ENCODE results near the gene SST. TPM values are rescaled to one million over a fixed set of nuclear protein-coding genes. Genes with fewer than 3 reads are reported as not detected.
"Not testable (repeated sequence)": the region's sequence is repeated elsewhere in the genome, so short reads cannot be mapped to it uniquely, and the experiment has no call there.

Gene SST
- total RNA-seq, 2 experiments from 2014 or later = not detected

GRCh38 chr3:187648177-187648576 lies 22.0 kb downstream of the SST start:
- CTCF ChIA-PET = no interaction called here
- H3K27me3 Mint-ChIP-seq (ENCODE audit: low read depth) = peaks cover 33% of the 10 kb centered on the region
- H3K36me3 Mint-ChIP-seq (ENCODE audit: low read depth) = no peaks in the 10 kb centered on the region

GRCh38 chr3:187646906-187647660 lies 23.1 kb downstream of the SST start:
- CTCF ChIA-PET = interaction anchor here (1.0 to 1.2 kb wide), 2 partner anchors 31 to 32 kb away, joined by 3 to 5 read pairs; no protein-coding TSS in a partner anchor
- peaks cover 29% of the 10 kb centered on the region for H3K27me3 Mint-ChIP-seq (ENCODE audit: low read depth)
- no peaks in the 10 kb centered on the region for H3K36me3 Mint-ChIP-seq (ENCODE audit: low read depth)
- no peaks in the 10 kb centered on the region for H3K4me1 Mint-ChIP-seq (ENCODE audit: low read depth)
- H3K4me3 Mint-ChIP-seq = no peak overlapping the region
- POLR2A ChIA-PET = no interaction called here
- ATAC-seq = no peak
- DNase-seq = no peak
- no peak overlapping the region for H3K27ac Mint-ChIP-seq
- no peaks in the 10 kb centered on the region for H3K9me3 Mint-ChIP-seq (ENCODE audit: insufficient read depth)

More at GRCh38 chr3:187648177-187648576, 22.0 kb downstream of the SST start:
- DNase-seq (no peak), ATAC-seq (no peak)
- no peak overlapping the region for H3K27ac Mint-ChIP-seq
- POLR2A ChIA-PET = no interaction called here
- no peak overlapping the region for H3K4me3 Mint-ChIP-seq
- no peaks in the 10 kb centered on the region for H3K4me1 Mint-ChIP-seq (ENCODE audit: low read depth)
- H3K9me3 Mint-ChIP-seq (ENCODE audit: insufficient read depth) = no peaks in the 10 kb centered on the region

DNA sequence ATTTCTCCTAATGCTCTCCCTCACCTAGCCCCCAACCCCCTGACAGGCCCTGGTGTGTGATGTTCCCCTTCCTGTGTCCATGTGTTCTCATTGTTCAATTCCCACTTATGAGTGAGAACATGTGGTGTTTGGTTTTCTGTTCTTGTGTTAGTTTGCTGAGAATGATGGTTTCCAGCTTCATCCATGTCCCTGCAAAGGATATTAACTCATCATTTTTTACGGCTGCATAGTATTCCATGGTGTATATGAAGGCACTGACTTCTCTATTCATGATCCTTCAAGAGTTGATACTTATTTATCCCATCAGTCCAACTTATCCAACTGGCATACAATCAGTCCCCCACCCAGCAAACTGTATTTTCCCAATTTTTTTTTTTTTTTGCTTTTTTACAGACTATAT lies 24.8 kb downstream of the SST start:
- POLR2A ChIA-PET; H3K36me3 Mint-ChIP-seq (ENCODE audit: low read depth); H3K9me3 Mint-ChIP-seq (ENCODE audit: insufficient read depth); H3K27ac Mint-ChIP-seq; H3K4me1 Mint-ChIP-seq (ENCODE audit: low read depth); ATAC-seq; DNase-seq; H3K4me3 Mint-ChIP-seq: not testable (repeated sequence)
- peaks cover 23% of the 10 kb centered on the region for H3K27me3 Mint-ChIP-seq (ENCODE audit: low read depth)
- CTCF ChIA-PET = interaction anchor here (1.1 kb wide), 1 partner anchor 30 kb away, joined by 4 read pairs; no protein-coding TSS in a partner anchor

DNA sequence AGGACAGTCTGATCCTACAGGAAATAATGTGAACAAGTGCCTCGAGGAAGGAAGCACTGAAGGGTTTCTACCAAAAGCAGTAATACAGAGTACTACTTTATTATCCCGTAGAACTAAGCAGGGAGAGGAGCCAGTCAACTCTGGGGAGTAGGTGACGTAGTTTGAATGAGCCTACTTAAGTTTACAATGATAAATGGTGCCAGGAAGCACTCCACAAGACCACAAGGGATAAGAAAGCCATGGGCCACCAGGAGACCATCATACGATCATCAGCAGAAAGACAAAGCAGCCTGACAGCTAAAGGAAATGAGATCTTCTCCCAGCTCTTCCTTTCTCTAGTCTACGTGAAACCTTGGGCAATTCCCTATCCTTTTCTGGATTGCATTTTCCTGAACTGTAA lies 27.3 kb downstream of the SST start:
- no peak overlapping the region for H3K27ac Mint-ChIP-seq
- DNase-seq (no peak), ATAC-seq (no peak)
- H3K4me1 Mint-ChIP-seq (ENCODE audit: low read depth) = no peaks in the 10 kb centered on the region
- H3K9me3 Mint-ChIP-seq (ENCODE audit: insufficient read depth) = no peaks in the 10 kb centered on the region
- peaks cover 21% of the 10 kb centered on the region for H3K27me3 Mint-ChIP-seq (ENCODE audit: low read depth)
- no peak overlapping the region for H3K4me3 Mint-ChIP-seq
- POLR2A ChIA-PET = no interaction called here
- CTCF ChIA-PET = interaction anchor here (2.5 kb wide), 1 partner anchor 36 kb away, joined by 8 read pairs; no protein-coding TSS in a partner anchor
- H3K36me3 Mint-ChIP-seq (ENCODE audit: low read depth) = no peaks in the 10 kb centered on the region

DNA sequence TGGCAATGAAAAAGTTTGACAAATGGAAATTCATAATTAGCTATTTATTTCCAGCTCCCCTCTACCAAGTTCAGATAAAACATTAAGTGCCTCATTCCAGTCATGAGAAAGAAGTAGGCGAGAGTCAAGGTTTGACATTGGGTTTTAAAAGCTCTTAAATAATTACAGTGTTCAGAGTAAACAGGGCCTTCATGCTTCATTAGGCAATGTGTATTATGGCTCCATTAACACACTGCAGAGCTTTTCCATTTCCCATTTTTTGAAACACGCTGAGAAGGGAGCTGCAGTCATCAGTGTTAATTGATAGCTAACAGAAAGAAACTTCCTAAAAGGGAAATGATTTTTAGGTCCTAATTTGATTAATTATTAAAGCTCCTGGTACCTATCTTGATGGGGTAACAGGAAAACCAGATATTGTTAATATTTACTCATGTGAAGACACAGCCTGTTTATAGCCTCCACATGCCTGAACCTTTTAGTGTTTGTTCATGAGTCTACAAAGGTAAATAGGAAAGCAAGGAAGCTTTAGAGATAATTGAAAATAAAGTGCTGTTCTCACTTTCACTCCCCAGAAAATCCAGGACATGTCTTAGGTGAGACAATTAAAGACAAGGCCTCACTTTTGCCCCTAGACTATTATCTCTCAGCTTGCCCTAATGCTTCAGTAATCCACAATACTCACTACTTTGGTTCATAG lies 28.7 kb downstream of the SST start:
- Mint-ChIP-seq H3K27ac (no peak overlapping the region), H3K27me3 (ENCODE audit: low read depth) (peaks cover 20% of the 10 kb centered on the region), H3K36me3 (ENCODE audit: low read depth) (no peaks in the 10 kb centered on the region), H3K4me3 (no peak overlapping the region), H3K4me1 (ENCODE audit: low read depth) (no peaks in the 10 kb centered on the region), H3K9me3 (ENCODE audit: insufficient read depth) (no peaks in the 10 kb centered on the region)
- ATAC-seq (no peak), DNase-seq (no peak)
- CTCF ChIA-PET = interaction anchor here (0.9 to 1.6 kb wide), 4 partner anchors 25 to 321 kb away, joined by 3 to 4 read pairs (median 3); no protein-coding TSS in a partner anchor
- POLR2A ChIA-PET = no interaction called here

DNA sequence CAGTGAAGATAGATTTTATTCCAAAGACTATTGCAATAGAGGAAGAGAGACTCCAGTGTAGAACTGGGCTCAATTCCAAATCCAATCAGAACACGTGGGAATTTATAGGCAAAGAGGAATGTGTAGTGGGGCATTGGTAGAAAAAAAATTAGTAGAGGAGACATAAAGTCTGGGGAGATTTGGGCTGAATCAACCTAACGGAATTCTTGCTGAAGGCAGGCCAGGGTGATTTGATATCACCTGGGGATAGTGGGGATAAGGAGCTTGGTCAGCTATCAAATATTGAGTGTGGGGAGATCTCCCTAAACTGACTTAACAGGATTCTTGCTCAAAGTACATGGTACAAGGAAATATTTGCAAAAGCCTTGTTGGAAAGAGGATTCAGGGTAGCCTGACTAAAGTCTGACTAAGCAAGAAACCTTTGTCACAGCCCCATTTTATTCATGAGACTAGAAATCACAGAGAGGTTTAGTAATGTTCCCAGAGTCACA lies 29.6 kb downstream of the SST start:
- no peak for ATAC-seq
- ChIA-PET CTCF (interaction anchor here (1.4 to 1.6 kb wide), 2 partner anchors 24 to 27 kb away, joined by 3 to 4 read pairs; no protein-coding TSS in a partner anchor), POLR2A (no interaction called here)
- Mint-ChIP-seq H3K9me3 (ENCODE audit: insufficient read depth) (no peaks in the 10 kb centered on the region), H3K36me3 (ENCODE audit: low read depth) (no peaks in the 10 kb centered on the region), H3K4me1 (ENCODE audit: low read depth) (no peaks in the 10 kb centered on the region), H3K4me3 (no peak overlapping the region), H3K27ac (no peak overlapping the region), H3K27me3 (ENCODE audit: low read depth) (peaks cover 21% of the 10 kb centered on the region)
- DNase-seq = no peak

GRCh38 chr3:187639927-187640568 lies 30.1 kb downstream of the SST start:
- CTCF ChIA-PET = interaction anchor here (1.6 kb wide), 1 partner anchor 27 kb away, joined by 3 read pairs; no protein-coding TSS in a partner anchor
- peaks cover 20% of the 10 kb centered on the region for H3K27me3 Mint-ChIP-seq (ENCODE audit: low read depth)
- POLR2A ChIA-PET = no interaction called here

GRCh38 chr3:187636528-187636927 lies 33.7 kb downstream of the SST start:
- CTCF ChIA-PET = no interaction called here
- no peaks in the 10 kb centered on the region for H3K4me1 Mint-ChIP-seq (ENCODE audit: low read depth)
- no peak for ATAC-seq
- H3K27me3 Mint-ChIP-seq (ENCODE audit: low read depth) = peaks cover 21% of the 10 kb centered on the region
- no peak overlapping the region for H3K4me3 Mint-ChIP-seq
- H3K27ac Mint-ChIP-seq = no peak overlapping the region
- POLR2A ChIA-PET = no interaction called here
- no peaks in the 10 kb centered on the region for H3K36me3 Mint-ChIP-seq (ENCODE audit: low read depth)
- DNase-seq = no peak
- no peaks in the 10 kb centered on the region for H3K9me3 Mint-ChIP-seq (ENCODE audit: insufficient read depth)

More at GRCh38 chr3:187639927-187640568, 30.1 kb downstream of the SST start:
- Mint-ChIP-seq H3K36me3 (ENCODE audit: low read depth) (no peaks in the 10 kb centered on the region), H3K4me1 (ENCODE audit: low read depth) (no peaks in the 10 kb centered on the region), H3K9me3 (ENCODE audit: insufficient read depth) (no peaks in the 10 kb centered on the region), H3K4me3 (no peak overlapping the region), H3K27ac (no peak overlapping the region)
- no peak for ATAC-seq
- no peak for DNase-seq

DNA sequence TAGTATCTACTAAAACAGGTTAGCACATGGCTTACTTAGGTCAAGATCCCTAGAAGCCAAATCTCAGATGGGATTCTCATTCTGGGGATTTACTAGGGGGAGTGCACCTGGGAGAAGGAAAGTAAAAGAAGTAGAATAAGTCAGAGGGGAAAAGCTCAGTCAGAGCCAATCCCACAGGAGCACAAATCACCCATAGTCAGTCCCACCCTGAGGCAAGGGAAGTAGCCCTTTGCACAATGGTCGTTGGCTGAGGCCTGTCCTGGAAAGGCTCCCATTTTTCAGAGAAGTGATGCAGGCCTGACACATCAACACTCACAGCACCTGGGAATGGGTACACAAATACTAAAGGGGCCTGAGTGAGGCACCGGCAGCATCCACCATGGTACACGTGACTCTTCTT lies 39.8 kb downstream of the SST start:
- ATAC-seq (no peak), DNase-seq (no peak)
- Mint-ChIP-seq H3K4me3 (no peak overlapping the region), H3K4me1 (ENCODE audit: low read depth) (no peaks in the 10 kb centered on the region), H3K27me3 (ENCODE audit: low read depth) (peaks cover 19% of the 10 kb centered on the region), H3K27ac (no peak overlapping the region), H3K36me3 (ENCODE audit: low read depth) (no peaks in the 10 kb centered on the region), H3K9me3 (ENCODE audit: insufficient read depth) (no peaks in the 10 kb centered on the region)
- ChIA-PET CTCF (interaction anchor here (1.8 kb wide), 1 partner anchor 49 kb away, joined by 4 read pairs; no protein-coding TSS in a partner anchor), POLR2A (no interaction called here)

DNA sequence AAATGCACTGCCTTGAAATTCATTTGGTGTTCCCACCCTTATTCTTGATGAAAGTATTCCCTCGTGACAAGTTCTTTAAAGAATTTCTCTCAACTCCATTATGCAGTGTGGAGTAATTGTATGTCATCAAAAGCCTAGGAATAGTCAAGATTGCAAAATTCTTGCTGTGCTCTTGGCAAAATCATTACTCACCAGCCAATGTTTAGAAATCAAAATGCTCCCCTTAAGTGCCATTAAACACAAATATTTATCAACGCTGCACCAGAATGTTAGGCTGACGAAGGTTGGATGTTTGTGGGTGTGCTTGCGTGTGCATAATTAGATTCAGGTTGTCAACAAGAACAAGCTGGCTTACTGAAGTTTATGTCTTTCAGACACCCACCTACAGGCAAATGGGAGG lies 40.5 kb downstream of the SST start:
- H3K9me3 Mint-ChIP-seq (ENCODE audit: insufficient read depth) = no peaks in the 10 kb centered on the region
- no peak overlapping the region for H3K4me3 Mint-ChIP-seq
- H3K27ac Mint-ChIP-seq = no peak overlapping the region
- ChIA-PET POLR2A (no interaction called here), CTCF (interaction anchor here (1.8 kb wide), 1 partner anchor 49 kb away, joined by 4 read pairs; no protein-coding TSS in a partner anchor)
- peaks cover 19% of the 10 kb centered on the region for H3K27me3 Mint-ChIP-seq (ENCODE audit: low read depth)
- ATAC-seq = no peak
- no peaks in the 10 kb centered on the region for H3K36me3 Mint-ChIP-seq (ENCODE audit: low read depth)
- DNase-seq = no peak
- H3K4me1 Mint-ChIP-seq (ENCODE audit: low read depth) = no peaks in the 10 kb centered on the region

- POLR2A ChIA-PET = no interaction called here
- no peak for ATAC-seq
Measured at GRCh38 chr3:187628169-187628568, 42.0 kb downstream of the SST start.

More at GRCh38 chr3:187628169-187628568, 42.0 kb downstream of the SST start:
- Mint-ChIP-seq H3K36me3 (ENCODE audit: low read depth) (no peaks in the 10 kb centered on the region), H3K27me3 (ENCODE audit: low read depth) (peaks cover 24% of the 10 kb centered on the region), H3K4me1 (ENCODE audit: low read depth) (no peaks in the 10 kb centered on the region), H3K4me3 (no peak overlapping the region), H3K9me3 (ENCODE audit: insufficient read depth) (no peaks in the 10 kb centered on the region), H3K27ac (no peak overlapping the region)
- DNase-seq = no peak
- CTCF ChIA-PET = no interaction called here

All from activated CD8-positive, alpha-beta T cell treated with anti-CD3 and anti-CD28 coated beads, Interleukin-2, amount 10 ng/mL, durations not matched to agents 7 days and 5 days (primary cell).